Rectal smooth muscle tissue (tissue), 1 donor: ENCODE measurements around the gene DIS3L2.

Source experiments
- H3K27ac ChIP-seq: one replicate; pipeline ENCODE4 v1.7.0; 2013; ENCODE audit warnings: low read depth, low read length, inconsistent platforms
- H3K27me3 ChIP-seq: one replicate; pipeline ENCODE4 v1.7.0; 2013; ENCODE audit warnings: low read length; ENCODE audit not compliant: control insufficient read depth, insufficient read depth
- H3K36me3 ChIP-seq: one replicate; pipeline ENCODE4 v1.7.0; 2013; ENCODE audit warnings: low read length; ENCODE audit not compliant: control insufficient read depth, insufficient read depth
- H3K4me1 ChIP-seq: one replicate; pipeline ENCODE4 v1.7.0; 2013; ENCODE audit warnings: low read length; ENCODE audit not compliant: control insufficient read depth, insufficient read depth
- H3K4me3 ChIP-seq: one replicate; pipeline ENCODE4 v1.7.0; 2013; ENCODE audit warnings: low read length
- H3K9ac ChIP-seq: one replicate; pipeline ENCODE4 v1.7.0; 2013; ENCODE audit warnings: low read length

The DIS3L2 gene

GRCh38 chr2:231931481-231931915 lies 30.0 kb upstream of the DIS3L2 start:
- Histone ChIP-seq H3K4me3 (no peak overlapping the region), H3K27me3 (peaks cover 11% of the 10 kb centered on the region), H3K27ac (no peak overlapping the region), H3K4me1 (no peaks in the 10 kb centered on the region), H3K9ac (no peak overlapping the region), H3K36me3 (no peaks in the 10 kb centered on the region)

GRCh38 chr2:231932711-231932970 lies 28.9 kb upstream of the DIS3L2 start:
- Histone ChIP-seq H3K27me3 (no peaks in the 10 kb centered on the region), H3K36me3 (no peaks in the 10 kb centered on the region), H3K4me1 (no peaks in the 10 kb centered on the region), H3K4me3 (no peak overlapping the region), H3K9ac (no peak overlapping the region), H3K27ac (no peak overlapping the region)

GRCh38 chr2:231932985-231933915 lies 28.3 kb upstream of the DIS3L2 start:
- H3K36me3 ChIP-seq: no peaks in the 10 kb centered on the region
- no peak overlapping the region for H3K9ac ChIP-seq
- no peaks in the 10 kb centered on the region for H3K27me3 ChIP-seq
- no peak overlapping the region for H3K27ac ChIP-seq
- no peaks in the 10 kb centered on the region for H3K4me1 ChIP-seq
- no peak overlapping the region for H3K4me3 ChIP-seq

GRCh38 chr2:231933916-231934401 lies 27.6 kb upstream of the DIS3L2 start:
- Histone ChIP-seq H3K36me3 (no peaks in the 10 kb centered on the region), H3K4me1 (no peaks in the 10 kb centered on the region), H3K27me3 (no peaks in the 10 kb centered on the region), H3K4me3 (no peak overlapping the region), H3K27ac (no peak overlapping the region), H3K9ac (no peak overlapping the region)

GRCh38 chr2:231934441-231935206 lies 26.9 kb upstream of the DIS3L2 start:
- Histone ChIP-seq H3K27ac (no peak overlapping the region), H3K4me3 (no peak overlapping the region), H3K27me3 (no peaks in the 10 kb centered on the region), H3K36me3 (no peaks in the 10 kb centered on the region), H3K4me1 (no peaks in the 10 kb centered on the region), H3K9ac (no peak overlapping the region)

DNA sequence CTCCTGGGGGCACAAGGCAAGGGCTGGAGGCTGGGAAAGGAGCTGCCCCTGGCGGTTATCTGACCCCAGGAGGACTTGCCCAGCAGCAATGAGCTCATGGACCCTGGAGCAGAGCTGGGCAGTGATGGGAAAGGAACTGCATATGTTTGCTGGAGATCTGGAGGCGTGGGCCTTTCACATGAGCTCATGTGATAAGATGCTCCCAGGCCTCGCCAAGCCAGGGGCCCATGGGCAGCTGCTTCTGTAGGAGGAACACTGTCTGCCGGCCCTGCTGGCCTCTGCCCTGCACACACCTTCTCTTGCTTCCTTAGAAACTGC lies 26.3 kb upstream of the DIS3L2 start:
- Histone ChIP-seq H3K27me3 (no peaks in the 10 kb centered on the region), H3K4me3 (no peak overlapping the region), H3K36me3 (no peaks in the 10 kb centered on the region), H3K9ac (no peak overlapping the region), H3K4me1 (no peaks in the 10 kb centered on the region), H3K27ac (no peak overlapping the region)

DNA sequence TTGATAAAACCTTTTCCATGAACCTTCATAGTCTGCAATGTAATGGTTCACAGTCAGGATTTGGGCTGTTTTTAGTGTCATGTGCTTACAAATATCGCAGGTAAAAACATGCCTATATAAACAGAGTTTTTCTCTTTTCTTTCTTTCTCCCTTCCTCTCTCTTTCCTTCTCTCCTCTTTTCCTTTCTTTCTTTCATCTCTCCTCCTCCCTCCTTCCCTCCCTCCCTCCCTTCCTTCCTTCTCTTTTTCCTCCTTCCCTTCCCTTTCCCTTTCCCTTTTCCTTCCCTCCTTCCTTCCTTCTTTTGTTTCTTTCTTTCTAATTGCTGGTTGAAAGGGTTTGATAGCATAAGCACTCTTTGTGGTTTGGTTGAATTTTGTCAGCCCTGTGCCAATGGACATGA lies 25.7 kb upstream of the DIS3L2 start:
- Histone ChIP-seq H3K4me3 (no peak overlapping the region), H3K27ac (no peak overlapping the region), H3K36me3 (no peaks in the 10 kb centered on the region), H3K4me1 (no peaks in the 10 kb centered on the region), H3K27me3 (no peaks in the 10 kb centered on the region), H3K9ac (no peak overlapping the region)

DNA sequence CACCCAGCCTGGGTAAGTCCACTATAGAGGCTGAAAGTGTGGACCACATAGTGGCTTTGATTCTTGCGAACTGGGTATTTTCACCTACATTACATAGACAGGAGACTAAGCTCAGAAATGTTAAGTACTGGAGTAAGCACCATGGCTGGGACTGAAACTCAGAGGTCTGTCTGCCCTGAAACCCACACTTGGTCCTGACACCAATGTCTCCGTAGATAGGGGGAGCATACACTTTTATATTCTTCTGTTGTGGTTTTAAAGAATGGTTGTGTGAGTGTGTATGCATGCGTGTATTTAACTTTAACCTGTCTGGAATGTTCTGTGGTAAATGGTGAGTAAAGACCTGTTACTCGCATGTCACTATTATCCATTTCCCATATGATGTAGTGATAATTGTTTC lies 25.0 kb upstream of the DIS3L2 start:
- no peak overlapping the region for H3K9ac ChIP-seq
- no peak overlapping the region for H3K4me3 ChIP-seq
- H3K36me3 ChIP-seq: no peaks in the 10 kb centered on the region
- no peak overlapping the region for H3K27ac ChIP-seq
- no peaks in the 10 kb centered on the region for H3K4me1 ChIP-seq
- no peaks in the 10 kb centered on the region for H3K27me3 ChIP-seq

- Histone ChIP-seq H3K4me3 (no peak overlapping the region), H3K9ac (no peak overlapping the region), H3K36me3 (no peaks in the 10 kb centered on the region), H3K27ac (no peak overlapping the region), H3K27me3 (no peaks in the 10 kb centered on the region), H3K4me1 (no peaks in the 10 kb centered on the region)
Measured at GRCh38 chr2:231937057-231937456, 24.5 kb upstream of the DIS3L2 start.

DNA sequence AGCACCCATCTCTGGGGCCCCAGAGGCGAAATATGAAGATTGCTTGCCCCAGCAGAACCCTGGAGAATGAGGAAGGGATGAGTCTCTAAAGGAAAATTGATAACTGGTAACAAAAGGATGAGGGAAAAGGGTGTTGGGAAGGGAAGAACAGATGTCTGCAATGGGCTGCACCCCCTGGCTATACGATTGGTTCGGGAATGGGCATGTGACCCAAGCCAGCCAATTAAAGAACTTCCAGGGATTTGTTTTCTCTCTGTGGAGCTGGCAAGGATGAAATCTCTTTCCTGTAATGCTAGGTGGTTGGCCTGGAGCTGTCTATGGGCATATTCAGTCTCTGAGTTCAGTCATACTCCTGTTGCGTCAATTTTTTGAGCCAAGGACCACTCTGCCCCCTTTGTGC lies 22.5 kb upstream of the DIS3L2 start:
- no peaks in the 10 kb centered on the region for H3K27me3 ChIP-seq
- no peak overlapping the region for H3K9ac ChIP-seq
- no peak overlapping the region for H3K27ac ChIP-seq
- no peak overlapping the region for H3K4me3 ChIP-seq
- no peaks in the 10 kb centered on the region for H3K36me3 ChIP-seq
- H3K4me1 ChIP-seq: no peaks in the 10 kb centered on the region

GRCh38 chr2:231940795-231941194 lies 20.7 kb upstream of the DIS3L2 start:
- no peak overlapping the region for H3K27ac ChIP-seq
- H3K27me3 ChIP-seq: no peaks in the 10 kb centered on the region
- H3K4me1 ChIP-seq: no peaks in the 10 kb centered on the region
- H3K9ac ChIP-seq: no peak overlapping the region
- no peaks in the 10 kb centered on the region for H3K36me3 ChIP-seq
- no peak overlapping the region for H3K4me3 ChIP-seq

DNA sequence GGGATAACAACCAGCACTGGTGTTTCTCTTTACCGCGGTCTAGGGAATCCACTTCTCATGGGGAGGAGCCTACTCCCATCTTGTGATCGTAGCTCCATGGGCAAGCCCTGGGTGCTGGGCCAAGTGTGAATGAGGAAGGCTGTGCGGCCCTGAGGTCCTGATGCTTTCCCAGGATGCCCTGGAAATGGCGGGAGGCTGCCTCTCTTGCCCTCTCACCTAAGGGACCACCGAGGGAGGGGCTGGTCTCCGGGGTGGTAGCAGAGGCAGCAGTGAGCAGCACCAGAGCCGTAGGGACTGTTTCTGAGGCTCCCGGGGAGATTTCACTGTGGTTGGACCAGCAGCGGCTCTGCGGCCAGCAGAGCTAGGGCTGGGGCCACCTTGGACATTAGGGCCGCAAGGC lies 19.8 kb upstream of the DIS3L2 start:
- Histone ChIP-seq H3K9ac (no peak overlapping the region), H3K36me3 (no peaks in the 10 kb centered on the region), H3K27ac (no peak overlapping the region), H3K4me1 (no peaks in the 10 kb centered on the region), H3K4me3 (no peak overlapping the region), H3K27me3 (no peaks in the 10 kb centered on the region)

GRCh38 chr2:231942180-231942579 lies 19.3 kb upstream of the DIS3L2 start:
- Histone ChIP-seq H3K27ac (no peak overlapping the region), H3K9ac (no peak overlapping the region), H3K36me3 (no peaks in the 10 kb centered on the region), H3K4me3 (no peak overlapping the region), H3K27me3 (no peaks in the 10 kb centered on the region), H3K4me1 (no peaks in the 10 kb centered on the region)
